CD4-positive, alpha-beta T cell treated with Interleukin-4 for 1 hour (primary cell): ENCODE results near the gene OAF.

Experiments
- DNase-seq, 2 donors: peaks; one replicate each; pipeline ENCODE4 v3.0.0-alpha.2; 2020 to 2022

The OAF gene

GRCh38 chr11:120184371-120184945, 26.4 kb upstream of the OAF start:
- no peak for DNase-seq

GRCh38 chr11:120184946-120185705, 25.7 kb upstream of the OAF start:
- no peak for DNase-seq

GRCh38 chr11:120185706-120186455, 25.0 kb upstream of the OAF start:
- no peak for DNase-seq

GRCh38 chr11:120186456-120186773, 24.4 kb upstream of the OAF start:
- no peak for DNase-seq

- DNase-seq: no peak
Measured at GRCh38 chr11:120186774-120187591, 23.8 kb upstream of the OAF start.

GRCh38 chr11:120188371-120188770, 22.5 kb upstream of the OAF start:
- no peak for DNase-seq

GRCh38 chr11:120188811-120189455, 21.9 kb upstream of the OAF start:
- DNase-seq: no peak

GRCh38 chr11:120191058-120191457, 19.8 kb upstream of the OAF start:
- DNase-seq: no peak

- no peak for DNase-seq
Measured at GRCh38 chr11:120192831-120193625, 17.8 kb upstream of the OAF start.

GRCh38 chr11:120194166-120194565, 16.7 kb upstream of the OAF start:
- no peak for DNase-seq

- DNase-seq: no peak
Measured at GRCh38 chr11:120195601-120196320, 15.1 kb upstream of the OAF start.

GRCh38 chr11:120196826-120197225, 14.0 kb upstream of the OAF start:
- no peak for DNase-seq

GRCh38 chr11:120197251-120197891, 13.5 kb upstream of the OAF start:
- no peak for DNase-seq

- DNase-seq: no peak
Measured at GRCh38 chr11:120197977-120198376, 12.9 kb upstream of the OAF start.

GRCh38 chr11:120198403-120198786, 12.4 kb upstream of the OAF start:
- DNase-seq: no peak

- DNase-seq: no peak
Measured at GRCh38 chr11:120198787-120199469, 11.9 kb upstream of the OAF start.

- DNase-seq: no peak
Measured at GRCh38 chr11:120199613-120200012, 11.2 kb upstream of the OAF start.

- DNase-seq: no peak
Measured at GRCh38 chr11:120200677-120201076, 10.2 kb upstream of the OAF start.

- DNase-seq: no peak
Measured at GRCh38 chr11:120201653-120202052, 9.2 kb upstream of the OAF start.

- DNase-seq: no peak
Measured at GRCh38 chr11:120203626-120204025, 7.2 kb upstream of the OAF start.
